Panc1 (cell line): ENCODE measurements around the gene CPT1B.

Source experiments
- TF ChIP-seq, protein P1 (sequence below): fragments of 450-650 bp; IDR thresholded peaks from 2 replicates; pipeline ENCODE4 v1.5.1; 2017; ENCODE audit warnings: mild to moderate bottlenecking
- TF ChIP-seq, protein P2 (sequence below), 2 experiments: IDR thresholded peaks; 2 replicates each; pipeline ENCODE4 v1.6.1; 2011 to 2012; ENCODE audit warnings: low read depth in 2 of 2, control low read depth in 1 of 2, low read length in 1 of 2, mild to moderate bottlenecking in 1 of 2, moderate library complexity in 1 of 2; ENCODE audit not compliant: insufficient read depth in 1 of 2

DNA sequence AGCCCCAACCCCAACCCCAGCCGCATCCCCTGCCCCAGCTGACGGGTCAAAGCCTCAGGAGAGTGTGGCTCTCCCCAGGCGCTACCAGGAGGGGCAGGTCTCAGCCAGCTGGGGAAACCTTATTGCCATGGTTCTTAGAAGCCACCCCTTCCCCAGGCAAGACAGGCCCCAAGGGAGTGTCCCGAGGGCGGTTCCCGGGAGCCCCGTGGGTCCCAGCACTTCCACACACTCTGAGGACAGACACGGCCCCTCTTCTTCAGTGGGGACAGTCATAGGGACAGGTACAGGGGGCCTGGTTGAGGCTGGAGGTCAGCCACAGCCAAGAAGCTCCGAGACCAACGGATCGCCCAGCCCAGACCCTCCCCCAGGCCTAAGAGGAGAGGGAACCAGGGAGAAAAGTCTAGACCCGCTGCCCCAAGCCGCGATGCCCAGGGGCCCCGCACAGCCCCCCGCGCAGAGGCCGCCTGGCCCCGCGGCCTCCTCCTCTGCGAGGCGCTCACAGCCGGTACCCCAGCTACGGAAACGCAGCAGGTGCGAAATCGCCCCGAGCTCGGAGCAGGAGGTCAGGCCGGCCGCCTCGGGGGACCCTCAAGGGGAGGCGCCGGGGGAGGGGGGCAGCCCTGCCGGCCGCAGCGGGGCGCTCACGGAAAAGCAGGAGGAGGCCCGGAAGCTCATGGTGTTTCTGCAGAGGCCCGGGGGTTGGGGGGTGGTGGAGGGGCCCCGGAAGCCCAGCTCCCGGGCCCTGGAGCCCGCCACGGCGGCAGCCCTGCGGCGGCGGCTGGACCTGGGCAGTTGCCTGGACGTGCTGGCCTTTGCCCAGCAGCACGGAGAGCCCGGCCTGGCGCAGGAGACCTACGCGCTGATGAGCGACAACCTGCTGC, 29.9 kb downstream of the CPT1B start:
- TF ChIP-seq, protein P1, sequence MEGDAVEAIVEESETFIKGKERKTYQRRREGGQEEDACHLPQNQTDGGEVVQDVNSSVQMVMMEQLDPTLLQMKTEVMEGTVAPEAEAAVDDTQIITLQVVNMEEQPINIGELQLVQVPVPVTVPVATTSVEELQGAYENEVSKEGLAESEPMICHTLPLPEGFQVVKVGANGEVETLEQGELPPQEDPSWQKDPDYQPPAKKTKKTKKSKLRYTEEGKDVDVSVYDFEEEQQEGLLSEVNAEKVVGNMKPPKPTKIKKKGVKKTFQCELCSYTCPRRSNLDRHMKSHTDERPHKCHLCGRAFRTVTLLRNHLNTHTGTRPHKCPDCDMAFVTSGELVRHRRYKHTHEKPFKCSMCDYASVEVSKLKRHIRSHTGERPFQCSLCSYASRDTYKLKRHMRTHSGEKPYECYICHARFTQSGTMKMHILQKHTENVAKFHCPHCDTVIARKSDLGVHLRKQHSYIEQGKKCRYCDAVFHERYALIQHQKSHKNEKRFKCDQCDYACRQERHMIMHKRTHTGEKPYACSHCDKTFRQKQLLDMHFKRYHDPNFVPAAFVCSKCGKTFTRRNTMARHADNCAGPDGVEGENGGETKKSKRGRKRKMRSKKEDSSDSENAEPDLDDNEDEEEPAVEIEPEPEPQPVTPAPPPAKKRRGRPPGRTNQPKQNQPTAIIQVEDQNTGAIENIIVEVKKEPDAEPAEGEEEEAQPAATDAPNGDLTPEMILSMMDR = no peak
- TF ChIP-seq, protein P2, sequence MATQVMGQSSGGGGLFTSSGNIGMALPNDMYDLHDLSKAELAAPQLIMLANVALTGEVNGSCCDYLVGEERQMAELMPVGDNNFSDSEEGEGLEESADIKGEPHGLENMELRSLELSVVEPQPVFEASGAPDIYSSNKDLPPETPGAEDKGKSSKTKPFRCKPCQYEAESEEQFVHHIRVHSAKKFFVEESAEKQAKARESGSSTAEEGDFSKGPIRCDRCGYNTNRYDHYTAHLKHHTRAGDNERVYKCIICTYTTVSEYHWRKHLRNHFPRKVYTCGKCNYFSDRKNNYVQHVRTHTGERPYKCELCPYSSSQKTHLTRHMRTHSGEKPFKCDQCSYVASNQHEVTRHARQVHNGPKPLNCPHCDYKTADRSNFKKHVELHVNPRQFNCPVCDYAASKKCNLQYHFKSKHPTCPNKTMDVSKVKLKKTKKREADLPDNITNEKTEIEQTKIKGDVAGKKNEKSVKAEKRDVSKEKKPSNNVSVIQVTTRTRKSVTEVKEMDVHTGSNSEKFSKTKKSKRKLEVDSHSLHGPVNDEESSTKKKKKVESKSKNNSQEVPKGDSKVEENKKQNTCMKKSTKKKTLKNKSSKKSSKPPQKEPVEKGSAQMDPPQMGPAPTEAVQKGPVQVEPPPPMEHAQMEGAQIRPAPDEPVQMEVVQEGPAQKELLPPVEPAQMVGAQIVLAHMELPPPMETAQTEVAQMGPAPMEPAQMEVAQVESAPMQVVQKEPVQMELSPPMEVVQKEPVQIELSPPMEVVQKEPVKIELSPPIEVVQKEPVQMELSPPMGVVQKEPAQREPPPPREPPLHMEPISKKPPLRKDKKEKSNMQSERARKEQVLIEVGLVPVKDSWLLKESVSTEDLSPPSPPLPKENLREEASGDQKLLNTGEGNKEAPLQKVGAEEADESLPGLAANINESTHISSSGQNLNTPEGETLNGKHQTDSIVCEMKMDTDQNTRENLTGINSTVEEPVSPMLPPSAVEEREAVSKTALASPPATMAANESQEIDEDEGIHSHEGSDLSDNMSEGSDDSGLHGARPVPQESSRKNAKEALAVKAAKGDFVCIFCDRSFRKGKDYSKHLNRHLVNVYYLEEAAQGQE (IDR thresholded peaks at IDR 0.05; ENCODE audit: insufficient read depth in 1 of 2, low read depth in 2 of 2, low read length in 1 of 2) = no peak
